AG04450 (cell line): Measurements from ENCODE around the gene BLVRB. TPM values are rescaled to one million over a fixed set of nuclear protein-coding genes. Genes with fewer than 3 reads are reported as not detected.
"Not testable (repeated sequence)": the region's sequence is repeated elsewhere in the genome, so short reads cannot be mapped to it uniquely, and the experiment has no call there.

Experiments used
- CTCF ChIA-PET: fragments of 300-600, 350-600 bp; formaldehyde crosslinking; extraction: SDS; loops from one replicate; lab custom pipeline; 2022; ENCODE audit warnings: antibody characterized with exemption, inconsistent platforms; lab: Charles Lee
- POLR2A ChIA-PET: fragments of 350-600 bp; formaldehyde crosslinking; extraction: SDS; loops from one replicate; lab custom pipeline; 2021; ENCODE audit warnings: antibody characterized with exemption, inconsistent platforms; lab: Yijun Ruan, JAX
- DNase-seq: peaks from one replicate; pipeline ENCODE4 v3.0.0-alpha.2; 2011; ENCODE audit warnings: low read depth, low spot score
- H3K27ac ChIP-seq: one replicate; pipeline ENCODE4 v1.5.1; 2012; ENCODE audit warnings: low read depth, low read length, control low read depth
- H3K27me3 ChIP-seq: one replicate; pipeline ENCODE4 v1.6.0; 2012; ENCODE audit warnings: low read length; ENCODE audit not compliant: control insufficient read depth, insufficient read depth
- H3K4me3 ChIP-seq: 2 replicates; pipeline ENCODE4 v1.5.1; 2011; ENCODE audit warnings: mild to moderate bottlenecking, low read depth, low read length, control low read depth
- H3K9me3 ChIP-seq: 2 replicates; pipeline ENCODE4 v1.5.1; 2012; ENCODE audit warnings: low read length; ENCODE audit not compliant: control insufficient read depth, insufficient read depth
- polyA plus RNA-seq: library from polyadenylated mRNA; depleted of rRNA; stranded (reverse); fragments of >200 nt; gene quantifications from 2 replicates; pipeline ENCODE4 v1.2.3, GENCODE V29; 2011
- TF ChIP-seq, protein P1 (sequence below): IDR thresholded peaks from 2 replicates; pipeline ENCODE4 v1.5.1; 2011; ENCODE audit warnings: low read depth, low read length, control low read depth, inconsistent platforms

Gene BLVRB
- polyA plus RNA-seq, 1 experiment: 40.4 TPM

DNA sequence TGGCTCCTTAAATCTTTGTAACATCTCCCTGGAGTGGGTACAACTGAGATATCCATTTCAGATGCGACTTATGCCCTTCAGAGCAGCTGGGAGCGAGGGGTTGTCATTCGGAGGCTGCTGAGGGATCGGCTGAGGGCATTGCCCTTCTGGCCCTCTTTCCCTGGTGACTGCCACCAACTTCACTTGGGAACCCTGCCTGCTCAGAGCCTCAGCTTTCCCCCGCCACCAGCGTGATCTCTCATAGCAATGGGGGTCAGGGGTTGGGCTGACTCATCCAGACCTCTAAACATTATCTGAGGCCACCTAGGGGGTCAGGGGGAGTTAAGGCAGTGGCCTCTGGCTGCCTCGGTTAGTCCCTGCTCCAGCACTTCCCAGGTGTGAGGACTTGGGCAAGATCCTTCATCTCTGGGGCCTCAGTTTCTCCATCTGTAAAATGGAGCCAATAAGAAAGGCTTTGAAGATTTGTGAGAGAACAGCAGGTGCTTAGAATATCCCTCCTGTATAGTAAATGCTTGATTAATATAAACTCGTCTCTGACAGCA, 53.5 kb downstream of the BLVRB start:
- H3K9me3 ChIP-seq: no peaks in the 10 kb centered on the region; the same call in 1 of the 2 replicates
- ChIA-PET POLR2A (interaction anchor here (1.6 kb wide), 1 partner anchor 9 kb away, joined by 4 read pairs; no protein-coding TSS in a partner anchor), CTCF (interaction anchor here (1.0 to 4.5 kb wide), 2 partner anchors 9 to 109 kb away, joined by 3 to 35 read pairs; no protein-coding TSS in a partner anchor)
- no peak overlapping the region for H3K27ac ChIP-seq
- DNase-seq: no peak
- no peak overlapping the region for H3K4me3 ChIP-seq
- H3K27me3 ChIP-seq: no peaks in the 10 kb centered on the region
- TF ChIP-seq, protein P1, sequence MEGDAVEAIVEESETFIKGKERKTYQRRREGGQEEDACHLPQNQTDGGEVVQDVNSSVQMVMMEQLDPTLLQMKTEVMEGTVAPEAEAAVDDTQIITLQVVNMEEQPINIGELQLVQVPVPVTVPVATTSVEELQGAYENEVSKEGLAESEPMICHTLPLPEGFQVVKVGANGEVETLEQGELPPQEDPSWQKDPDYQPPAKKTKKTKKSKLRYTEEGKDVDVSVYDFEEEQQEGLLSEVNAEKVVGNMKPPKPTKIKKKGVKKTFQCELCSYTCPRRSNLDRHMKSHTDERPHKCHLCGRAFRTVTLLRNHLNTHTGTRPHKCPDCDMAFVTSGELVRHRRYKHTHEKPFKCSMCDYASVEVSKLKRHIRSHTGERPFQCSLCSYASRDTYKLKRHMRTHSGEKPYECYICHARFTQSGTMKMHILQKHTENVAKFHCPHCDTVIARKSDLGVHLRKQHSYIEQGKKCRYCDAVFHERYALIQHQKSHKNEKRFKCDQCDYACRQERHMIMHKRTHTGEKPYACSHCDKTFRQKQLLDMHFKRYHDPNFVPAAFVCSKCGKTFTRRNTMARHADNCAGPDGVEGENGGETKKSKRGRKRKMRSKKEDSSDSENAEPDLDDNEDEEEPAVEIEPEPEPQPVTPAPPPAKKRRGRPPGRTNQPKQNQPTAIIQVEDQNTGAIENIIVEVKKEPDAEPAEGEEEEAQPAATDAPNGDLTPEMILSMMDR: no peak

GRCh38 chr19:40411125-40411842, 54.3 kb downstream of the BLVRB start:
- POLR2A ChIA-PET: interaction anchor here (1.6 kb wide), 1 partner anchor 10 kb away, joined by 4 read pairs; no protein-coding TSS in a partner anchor
- Histone ChIP-seq H3K4me3 (no peak overlapping the region), H3K9me3 (no peaks in the 10 kb centered on the region; the same call in 1 of the 2 replicates), H3K27ac (no peak overlapping the region), H3K27me3 (no peaks in the 10 kb centered on the region)
- no peak for DNase-seq
- CTCF ChIA-PET: interaction anchor here (4.5 kb wide), 1 partner anchor 9 kb away, joined by 35 read pairs; no protein-coding TSS in a partner anchor
- TF ChIP-seq, protein P1: no peak

GRCh38 chr19:40410030-40410389, 55.5 kb downstream of the BLVRB start:
- ChIA-PET CTCF (interaction anchor here (4.5 kb wide), 1 partner anchor 11 kb away, joined by 35 read pairs; no protein-coding TSS in a partner anchor), POLR2A (no interaction called here)
- TF ChIP-seq, protein P1: no peak
- Histone ChIP-seq H3K27me3 (no peaks in the 10 kb centered on the region), H3K27ac (no peak overlapping the region), H3K9me3 (no peaks in the 10 kb centered on the region; the same call in 1 of the 2 replicates), H3K4me3 (no peak overlapping the region)
- no peak for DNase-seq

- CTCF ChIA-PET: interaction anchor here (1.6 to 4.5 kb wide), 2 partner anchors 12 kb away, joined by 5 to 35 read pairs; no protein-coding TSS in a partner anchor
- H3K27me3 ChIP-seq, POLR2A ChIA-PET, DNase-seq, H3K4me3 ChIP-seq, H3K27ac ChIP-seq, H3K9me3 ChIP-seq: not testable (repeated sequence)
Observed at GRCh38 chr19:40408598-40408925, 57.0 kb downstream of the BLVRB start.

- Histone ChIP-seq H3K4me3 (no peak overlapping the region), H3K27ac (no peak overlapping the region), H3K27me3 (no peaks in the 10 kb centered on the region), H3K9me3 (no peaks in the 10 kb centered on the region)
- TF ChIP-seq, protein P1: no peak
- ChIA-PET CTCF (interaction anchor here (1.6 kb wide), 1 partner anchor 13 kb away, joined by 5 read pairs; no protein-coding TSS in a partner anchor), POLR2A (interaction anchor here (0.9 kb wide), 1 partner anchor 18 kb away, joined by 3 read pairs; no protein-coding TSS in a partner anchor)
- no peak for DNase-seq
Observed at GRCh38 chr19:40407714-40408597, 57.6 kb downstream of the BLVRB start.
